DMS53 treated with DMSO at 0.1 percent for 48 hours (cell line): ENCODE results near the gene PPFIBP2.
"Not testable (repeated sequence)": the region's sequence is repeated elsewhere in the genome, so short reads cannot be mapped to it uniquely, and the experiment has no call there.

ENCODE experiments used
- DNase-seq: peaks from one replicate; lab custom pipeline; 2025; ENCODE audit not compliant: unreplicated experiment; lab: John Stamatoyannopoulos, UW

Gene PPFIBP2

DNA sequence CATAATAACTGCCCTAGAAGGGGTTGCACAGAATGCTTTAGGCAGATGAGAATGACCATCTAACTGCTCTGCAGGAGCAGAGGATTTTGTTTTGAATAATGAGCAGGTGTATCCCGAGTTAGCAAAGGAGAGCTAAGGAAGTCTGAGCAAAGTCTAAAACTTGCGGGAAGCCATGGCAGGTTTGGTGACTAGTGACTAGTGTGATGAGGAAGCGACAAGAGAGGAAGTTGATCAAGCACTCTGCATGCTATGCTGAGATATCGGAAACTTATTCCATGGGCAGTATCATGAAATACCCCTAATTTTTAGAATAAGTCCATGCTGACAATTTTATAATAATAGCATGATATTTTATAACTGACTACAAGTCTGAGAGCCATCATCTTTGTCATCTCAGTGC lies 15.6 kb upstream of the PPFIBP2 start:
- no peak for DNase-seq

- DNase-seq = no peak
Observed at GRCh38 chr11:7499081-7499480, 14.7 kb upstream of the PPFIBP2 start.

DNA sequence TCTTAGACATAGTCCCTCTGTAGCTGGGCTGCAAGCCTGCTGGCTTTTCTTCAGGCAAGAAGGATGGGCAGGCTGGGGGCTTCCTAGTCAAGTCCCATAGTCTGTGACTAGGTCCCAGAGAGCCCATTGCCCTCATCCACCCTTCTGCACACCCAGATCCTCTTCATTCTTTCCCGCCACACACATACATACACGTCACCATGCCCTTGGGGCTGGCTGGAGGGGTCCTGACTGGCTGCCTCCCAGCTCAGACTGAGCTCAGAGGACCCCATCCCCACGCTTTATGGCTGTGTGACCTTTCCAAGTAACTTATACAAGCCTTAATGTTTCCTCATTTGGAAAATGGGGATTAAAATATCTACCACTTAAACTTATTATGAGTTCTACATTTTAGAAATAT lies 13.5 kb upstream of the PPFIBP2 start:
- no peak for DNase-seq

GRCh38 chr11:7501251-7501650 lies 12.5 kb upstream of the PPFIBP2 start:
- no peak for DNase-seq

DNA sequence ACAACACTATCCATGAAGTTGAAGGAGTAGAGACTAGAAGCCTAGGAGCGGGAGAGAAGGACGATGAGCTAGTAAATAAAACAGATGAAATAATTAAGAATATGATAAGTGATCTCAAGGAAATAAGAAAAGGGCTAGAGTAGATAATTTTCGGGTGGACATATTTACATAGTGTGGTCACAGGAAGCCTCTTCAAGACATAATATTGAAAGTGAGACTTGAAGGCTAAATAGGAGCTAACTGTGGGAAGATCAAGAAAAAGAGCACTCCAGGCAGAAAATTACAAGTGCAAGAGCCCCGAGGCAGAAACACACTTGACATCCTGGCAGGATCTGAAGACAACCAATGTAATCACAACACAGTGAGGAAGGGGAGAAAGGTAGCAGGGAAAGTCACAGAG lies 11.9 kb upstream of the PPFIBP2 start:
- DNase-seq = no peak

- no peak for DNase-seq
Observed at GRCh38 chr11:7506243-7506642, 7.6 kb upstream of the PPFIBP2 start.

GRCh38 chr11:7508087-7508486 lies 5.7 kb upstream of the PPFIBP2 start:
- no peak for DNase-seq

- DNase-seq = no peak
Observed at GRCh38 chr11:7509966-7510365, 3.8 kb upstream of the PPFIBP2 start.

DNA sequence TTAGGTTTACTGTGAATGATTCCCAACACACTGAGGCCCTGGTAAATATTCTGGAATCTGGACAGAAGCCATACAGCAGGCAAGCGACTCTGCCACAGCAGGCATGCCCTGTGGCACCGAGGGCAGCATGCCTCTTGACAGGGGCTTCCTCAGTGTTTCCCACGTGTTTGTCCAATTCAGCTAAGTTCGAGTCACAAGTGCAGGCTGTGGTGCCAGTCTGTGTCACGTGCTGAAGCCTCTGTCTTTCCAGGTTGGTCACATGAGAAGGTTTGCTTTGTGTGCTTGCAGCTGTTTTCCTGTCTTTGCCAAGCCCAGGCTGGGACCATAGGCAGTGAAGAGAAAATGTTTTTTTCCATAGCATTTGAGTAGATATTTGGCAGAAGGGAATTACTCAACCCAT lies 2.4 kb upstream of the PPFIBP2 start:
- peak; percentile 81 for DNase-seq

- peak; percentile 46 for DNase-seq
Observed at GRCh38 chr11:7512525-7513233, 1.1 kb upstream of the PPFIBP2 start.

GRCh38 chr11:7514099-7514591 lies 346 bp downstream of the PPFIBP2 start:
- DNase-seq = no peak

- no peak for DNase-seq
Observed at GRCh38 chr11:7515447-7515886, 1.7 kb downstream of the PPFIBP2 start.

- no peak for DNase-seq
Observed at GRCh38 chr11:7516475-7516874, 2.7 kb downstream of the PPFIBP2 start.

- not testable (repeated sequence) for DNase-seq
Observed at GRCh38 chr11:7517743-7518142, 3.9 kb downstream of the PPFIBP2 start.

DNA sequence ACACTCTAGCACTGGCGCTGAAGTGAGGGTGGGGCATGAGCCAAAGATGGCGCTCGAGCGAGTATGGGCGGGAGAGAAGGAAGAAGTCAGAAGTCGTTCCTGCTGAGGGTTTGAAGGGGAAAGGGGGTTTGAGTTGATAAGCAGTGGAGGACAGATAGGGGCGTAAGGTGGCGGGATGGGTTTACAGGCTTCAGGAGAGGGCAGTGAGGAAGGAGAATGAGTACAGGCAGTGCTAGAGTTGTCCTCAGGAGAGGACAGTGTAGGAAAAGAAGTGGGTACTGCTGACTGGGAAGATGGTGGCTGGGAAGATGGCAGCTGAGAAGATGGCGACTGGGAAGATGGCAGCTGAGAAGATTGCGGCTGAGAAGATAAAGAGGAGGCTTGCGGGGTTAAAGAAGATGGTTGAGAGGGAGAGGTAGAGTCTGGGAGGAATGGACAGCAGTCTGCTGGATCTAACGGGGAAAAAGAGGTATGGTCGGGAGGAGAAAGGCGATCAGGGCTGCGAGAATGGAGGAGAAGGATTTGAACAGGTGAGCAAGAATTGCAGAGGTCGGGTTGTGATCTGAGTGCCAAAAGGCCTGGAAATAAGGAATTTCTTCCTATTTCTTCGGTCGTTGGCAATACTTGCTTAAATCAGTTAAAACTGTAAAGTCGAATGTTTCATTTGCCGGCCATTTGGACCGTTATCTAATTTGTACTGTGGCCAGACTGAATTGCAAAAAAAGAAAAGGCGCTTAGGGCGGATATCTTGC lies 5.2 kb downstream of the PPFIBP2 start:
- no peak for DNase-seq

- DNase-seq = no peak
Observed at GRCh38 chr11:7520011-7520942, 6.5 kb downstream of the PPFIBP2 start.

DNA sequence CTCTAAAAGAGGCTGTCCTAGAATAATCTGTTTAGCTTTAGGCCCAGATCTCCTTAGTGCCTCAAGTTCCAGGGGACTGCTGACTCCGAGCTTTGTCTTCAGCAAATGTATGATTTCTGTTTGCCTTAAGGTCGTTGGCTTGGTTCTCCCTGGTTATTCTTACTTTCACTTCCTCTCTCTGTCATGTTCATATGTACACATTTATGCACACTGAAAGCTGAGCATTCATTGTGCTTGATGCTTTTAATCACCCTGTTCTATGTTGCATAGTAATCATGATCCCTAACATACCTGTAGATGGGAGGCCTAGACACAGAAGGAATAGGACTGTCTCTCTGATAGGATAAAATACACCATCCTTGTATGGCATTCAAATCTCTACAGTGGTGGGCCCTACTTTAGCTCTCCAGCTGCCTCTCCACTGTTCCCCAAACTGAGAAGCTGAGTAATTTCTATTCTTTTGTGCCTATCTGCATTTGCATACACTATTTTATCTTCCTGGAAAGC lies 7.2 kb downstream of the PPFIBP2 start:
- no peak for DNase-seq

- no peak for DNase-seq
Observed at GRCh38 chr11:7522121-7522520, 8.3 kb downstream of the PPFIBP2 start.

DNA sequence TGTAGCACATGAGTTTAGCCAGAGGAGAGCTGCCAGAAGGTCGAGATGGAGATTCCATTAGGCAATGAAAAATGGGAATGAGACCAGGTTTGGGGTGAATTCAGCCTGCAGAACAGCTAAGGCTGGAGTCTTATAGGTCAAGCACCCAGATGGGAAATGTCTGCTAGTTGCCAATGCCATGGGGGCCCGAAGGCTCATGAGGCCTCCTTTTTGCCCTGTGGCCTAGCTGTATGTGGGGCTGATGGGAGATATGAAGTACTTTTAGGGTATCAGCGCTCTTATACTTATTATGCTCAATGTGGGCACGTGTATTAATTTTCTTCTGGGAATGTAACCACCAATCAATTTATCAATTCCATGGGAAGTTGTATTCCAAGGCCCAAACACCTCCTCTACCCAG lies 8.7 kb downstream of the PPFIBP2 start:
- no peak for DNase-seq

GRCh38 chr11:7523416-7524210 lies 9.8 kb downstream of the PPFIBP2 start:
- no peak for DNase-seq
